ENCODE measurements around the gene CTBP1.
"Not testable (repeated sequence)": the region's sequence is repeated elsewhere in the genome, so short reads cannot be mapped to it uniquely, and the experiment has no call there.

CTBP1 gene

DNA sequence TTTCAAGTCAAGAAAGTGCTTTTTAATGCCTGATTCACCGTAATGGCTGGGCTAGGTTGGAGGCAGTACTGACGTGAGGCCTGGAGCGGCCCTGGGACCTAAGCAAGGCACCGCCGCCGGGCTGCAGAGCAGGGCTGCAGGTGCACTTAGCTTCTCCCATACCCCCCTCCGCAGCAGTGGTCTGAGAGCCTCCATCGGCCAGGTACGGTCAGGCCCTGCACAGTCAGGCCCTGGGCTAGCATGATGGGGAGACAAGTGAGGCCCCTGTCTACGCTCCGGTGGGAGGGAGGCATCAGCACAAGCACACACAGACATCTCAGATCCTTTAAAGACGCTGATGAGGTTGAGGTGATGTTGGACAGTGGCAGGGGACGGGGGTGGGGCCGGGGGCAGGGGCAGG lies 45.5 kb upstream of the CTBP1 start:
- H3K27me3 ChIP-seq (ENCODE audit: control insufficient read depth in 3 of 3, insufficient read depth in 3 of 3, low read depth in 1 of 3, low read length in 3 of 3) = no peaks in the 10 kb centered on the region
- H3K4me3 ChIP-seq (ENCODE audit: low read length in 2 of 2) = no peak overlapping the region
- H3K4me2 ChIP-seq (ENCODE audit: insufficient read depth, low read length, poor library complexity, severe bottlenecking) = no peak overlapping the region
- H2BK12ac ChIP-seq (ENCODE audit: low read length) = no peak overlapping the region
- no peak overlapping the region for H3K9ac ChIP-seq (ENCODE audit: low read depth, low read length, poor library complexity)
- H3K18ac ChIP-seq (ENCODE audit: low read length) = no peak overlapping the region
- no peak overlapping the region for H3K4ac ChIP-seq (ENCODE audit: low read length)
- H3K14ac ChIP-seq (ENCODE audit: low read length) = no peak overlapping the region
- H2BK15ac ChIP-seq (ENCODE audit: low read length) = no peak overlapping the region
- H2BK5ac ChIP-seq (ENCODE audit: low read length) = no peak overlapping the region
- H3K9me3 ChIP-seq (replicated peaks in 1 of 2; ENCODE audit: control insufficient read depth in 2 of 2, insufficient read depth in 1 of 2, low read depth in 1 of 2, low read length in 2 of 2) = no peaks in the 10 kb centered on the region
- no peak overlapping the region for H2AFZ ChIP-seq (ENCODE audit: low read length)
- no peak for DNase-seq (ENCODE audit: low spot score)
- no peak overlapping the region for H2BK120ac ChIP-seq (ENCODE audit: low read depth, low read length)
- H2AK5ac ChIP-seq (ENCODE audit: low read depth, low read length) = no peak overlapping the region
- H3K27ac ChIP-seq (replicated peaks; ENCODE audit: low read length) = no peak overlapping the region
- H3K79me1 ChIP-seq (ENCODE audit: low read depth, low read length) = peaks cover 38% of the 10 kb centered on the region
- no peak overlapping the region for H3K23ac ChIP-seq (ENCODE audit: low read depth, low read length, poor library complexity)
- H4K8ac ChIP-seq (ENCODE audit: low read depth, low read length) = peak overlapping the region; percentile 23
- H3K36me3 ChIP-seq (replicated peaks in 1 of 2; ENCODE audit: control insufficient read depth in 2 of 2, insufficient read depth in 2 of 2, low read length in 2 of 2) = peaks cover 7 to 38% of the 10 kb centered on the region in 2 donors
- no CpG with 5 or more reads among the region's 14 CpGs for WGBS, 2 donors (ENCODE audit: extremely low coverage in 2 of 2, insufficient read length in 2 of 2, insufficient replicate concordance in 1 of 2)
- H4K91ac ChIP-seq (ENCODE audit: low read depth, low read length, poor library complexity) = no peak overlapping the region
- peaks cover 7 to 15% of the 10 kb centered on the region in 2 donors for H3K4me1 ChIP-seq (ENCODE audit: control insufficient read depth in 2 of 2, insufficient read depth in 1 of 2, low read depth in 1 of 2, low read length in 2 of 2)

DNA sequence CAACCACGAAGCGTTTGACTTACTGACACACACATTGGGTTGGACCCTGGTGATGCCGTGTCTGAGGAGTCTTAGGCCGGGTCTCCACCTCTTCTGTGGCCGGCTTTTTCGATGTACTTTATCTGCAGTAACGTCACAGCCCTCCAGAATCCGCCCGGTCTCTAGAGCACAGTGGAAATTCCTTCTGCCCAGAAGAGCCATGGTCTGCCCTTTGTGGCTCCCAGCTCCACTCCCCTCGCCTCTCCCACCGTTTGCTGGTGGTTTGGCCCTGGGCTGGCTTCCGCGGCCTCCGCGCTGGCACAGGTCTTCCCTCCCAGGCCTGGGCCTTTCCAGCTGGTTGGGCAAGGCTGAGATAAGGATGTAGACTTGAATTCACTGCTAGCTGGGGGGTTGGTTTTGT lies 45.1 kb upstream of the CTBP1 start:
- no peak overlapping the region for H2BK5ac ChIP-seq (ENCODE audit: low read length)
- peaks cover 7 to 15% of the 10 kb centered on the region in 2 donors for H3K4me1 ChIP-seq (ENCODE audit: control insufficient read depth in 2 of 2, insufficient read depth in 1 of 2, low read depth in 1 of 2, low read length in 2 of 2)
- H4K8ac ChIP-seq (ENCODE audit: low read depth, low read length) = no peak overlapping the region
- H3K14ac ChIP-seq (ENCODE audit: low read length) = no peak overlapping the region
- no peak for DNase-seq (ENCODE audit: low spot score)
- no peak overlapping the region for H3K18ac ChIP-seq (ENCODE audit: low read length)
- H3K27me3 ChIP-seq (ENCODE audit: control insufficient read depth in 3 of 3, insufficient read depth in 3 of 3, low read depth in 1 of 3, low read length in 3 of 3) = no peaks in the 10 kb centered on the region
- H2AFZ ChIP-seq (ENCODE audit: low read length) = no peak overlapping the region
- no peaks in the 10 kb centered on the region for H3K9me3 ChIP-seq (replicated peaks in 1 of 2; ENCODE audit: control insufficient read depth in 2 of 2, insufficient read depth in 1 of 2, low read depth in 1 of 2, low read length in 2 of 2)
- H3K23ac ChIP-seq (ENCODE audit: low read depth, low read length, poor library complexity) = no peak overlapping the region
- H3K4me3 ChIP-seq (ENCODE audit: low read length in 2 of 2) = no peak overlapping the region
- H3K4ac ChIP-seq (ENCODE audit: low read length) = no peak overlapping the region
- H4K91ac ChIP-seq (ENCODE audit: low read depth, low read length, poor library complexity) = no peak overlapping the region
- no peak overlapping the region for H3K4me2 ChIP-seq (ENCODE audit: insufficient read depth, low read length, poor library complexity, severe bottlenecking)
- H3K9ac ChIP-seq (ENCODE audit: low read depth, low read length, poor library complexity) = no peak overlapping the region
- H2BK12ac ChIP-seq (ENCODE audit: low read length) = no peak overlapping the region
- no peak overlapping the region for H2AK5ac ChIP-seq (ENCODE audit: low read depth, low read length)
- no peak overlapping the region for H3K27ac ChIP-seq (replicated peaks; ENCODE audit: low read length)
- peaks cover 4 to 33% of the 10 kb centered on the region in 2 donors for H3K36me3 ChIP-seq (replicated peaks in 1 of 2; ENCODE audit: control insufficient read depth in 2 of 2, insufficient read depth in 2 of 2, low read length in 2 of 2)
- no CpG with 5 or more reads among the region's 15 CpGs for WGBS, 2 donors (ENCODE audit: extremely low coverage in 2 of 2, insufficient read length in 2 of 2, insufficient replicate concordance in 1 of 2)
- H2BK120ac ChIP-seq (ENCODE audit: low read depth, low read length) = no peak overlapping the region
- peaks cover 34% of the 10 kb centered on the region for H3K79me1 ChIP-seq (ENCODE audit: low read depth, low read length)
- no peak overlapping the region for H2BK15ac ChIP-seq (ENCODE audit: low read length)

DNA sequence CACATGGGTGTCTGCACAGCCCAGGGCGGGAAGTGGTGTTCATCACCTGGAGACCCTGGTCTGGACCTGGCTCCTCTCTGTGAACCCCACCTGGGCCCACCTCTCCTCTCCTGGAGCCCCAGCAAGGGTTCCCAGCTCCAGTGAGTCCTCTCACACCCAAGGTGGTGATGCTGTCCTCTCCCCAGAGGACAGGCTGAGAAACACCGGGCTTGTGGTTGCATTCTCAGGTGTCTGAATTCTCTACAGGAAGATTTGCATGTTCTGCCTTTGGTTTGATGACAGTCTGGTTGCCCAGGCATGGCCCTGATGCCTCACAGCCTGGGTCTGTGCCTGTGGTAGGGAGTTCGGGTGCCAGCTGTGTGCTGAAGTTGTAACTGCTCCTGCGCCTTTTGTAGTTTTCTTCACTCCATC lies 44.6 kb upstream of the CTBP1 start:
- H3K4me2 ChIP-seq (ENCODE audit: insufficient read depth, low read length, poor library complexity, severe bottlenecking) = no peak overlapping the region
- no peak overlapping the region for H2BK12ac ChIP-seq (ENCODE audit: low read length)
- H3K18ac ChIP-seq (ENCODE audit: low read length) = no peak overlapping the region
- H3K27ac ChIP-seq (replicated peaks; ENCODE audit: low read length) = no peak overlapping the region
- no peak overlapping the region for H3K4ac ChIP-seq (ENCODE audit: low read length)
- no peak overlapping the region for H4K91ac ChIP-seq (ENCODE audit: low read depth, low read length, poor library complexity)
- H2AK5ac ChIP-seq (ENCODE audit: low read depth, low read length) = no peak overlapping the region
- H3K27me3 ChIP-seq (ENCODE audit: control insufficient read depth in 3 of 3, insufficient read depth in 3 of 3, low read depth in 1 of 3, low read length in 3 of 3) = no peaks in the 10 kb centered on the region
- no peak overlapping the region for H3K14ac ChIP-seq (ENCODE audit: low read length)
- H4K8ac ChIP-seq (ENCODE audit: low read depth, low read length) = no peak overlapping the region
- no peak overlapping the region for H3K23ac ChIP-seq (ENCODE audit: low read depth, low read length, poor library complexity)
- no peak overlapping the region for H2BK120ac ChIP-seq (ENCODE audit: low read depth, low read length)
- no peaks in the 10 kb centered on the region for H3K9me3 ChIP-seq (replicated peaks in 1 of 2; ENCODE audit: control insufficient read depth in 2 of 2, insufficient read depth in 1 of 2, low read depth in 1 of 2, low read length in 2 of 2)
- no peak for DNase-seq (ENCODE audit: low spot score)
- peaks cover 32% of the 10 kb centered on the region for H3K79me1 ChIP-seq (ENCODE audit: low read depth, low read length)
- H2BK5ac ChIP-seq (ENCODE audit: low read length) = no peak overlapping the region
- H3K9ac ChIP-seq (ENCODE audit: low read depth, low read length, poor library complexity) = no peak overlapping the region
- H3K36me3 ChIP-seq (replicated peaks in 1 of 2; ENCODE audit: control insufficient read depth in 2 of 2, insufficient read depth in 2 of 2, low read length in 2 of 2) = peaks cover 4 to 29% of the 10 kb centered on the region in 2 donors
- H3K4me1 ChIP-seq (ENCODE audit: control insufficient read depth in 2 of 2, insufficient read depth in 1 of 2, low read depth in 1 of 2, low read length in 2 of 2) = peaks cover 12 to 15% of the 10 kb centered on the region in 2 donors
- no CpG with 5 or more reads among the region's 4 CpGs for WGBS, 2 donors (ENCODE audit: extremely low coverage in 2 of 2, insufficient read length in 2 of 2, insufficient replicate concordance in 1 of 2)
- no peak overlapping the region for H2AFZ ChIP-seq (ENCODE audit: low read length)
- H2BK15ac ChIP-seq (ENCODE audit: low read length) = no peak overlapping the region
- H3K4me3 ChIP-seq (ENCODE audit: low read length in 2 of 2) = no peak overlapping the region

DNA sequence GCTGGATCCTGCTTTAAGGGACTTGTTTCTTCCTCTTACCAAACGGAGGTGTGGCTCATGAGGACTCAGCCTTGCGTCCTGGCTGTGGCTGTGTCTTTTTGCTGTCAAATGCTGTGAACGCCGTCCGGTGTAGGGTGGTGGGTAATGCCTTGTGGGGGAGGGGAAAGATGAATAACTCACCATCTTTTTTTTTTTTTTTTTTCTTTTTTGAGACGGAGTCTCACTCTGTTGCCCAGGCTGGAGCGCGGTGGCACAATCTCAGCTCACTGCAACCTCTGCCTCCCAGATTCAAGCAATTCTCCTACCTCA lies 43.7 kb upstream of the CTBP1 start:
- peaks cover 27% of the 10 kb centered on the region for H3K79me1 ChIP-seq (ENCODE audit: low read depth, low read length)
- DNase-seq (ENCODE audit: low spot score); H2AFZ ChIP-seq (ENCODE audit: low read length); H2BK15ac ChIP-seq (ENCODE audit: low read length); H3K9ac ChIP-seq (ENCODE audit: low read depth, low read length, poor library complexity); H3K18ac ChIP-seq (ENCODE audit: low read length); H2BK120ac ChIP-seq (ENCODE audit: low read depth, low read length); H3K14ac ChIP-seq (ENCODE audit: low read length); H3K27me3 ChIP-seq (ENCODE audit: control insufficient read depth in 3 of 3, insufficient read depth in 3 of 3, low read depth in 1 of 3, low read length in 3 of 3); H3K4ac ChIP-seq (ENCODE audit: low read length); H3K27ac ChIP-seq (replicated peaks; ENCODE audit: low read length); H4K91ac ChIP-seq (ENCODE audit: low read depth, low read length, poor library complexity); H3K4me2 ChIP-seq (ENCODE audit: insufficient read depth, low read length, poor library complexity, severe bottlenecking); H2AK5ac ChIP-seq (ENCODE audit: low read depth, low read length); H3K9me3 ChIP-seq (replicated peaks in 1 of 2; ENCODE audit: control insufficient read depth in 2 of 2, insufficient read depth in 1 of 2, low read depth in 1 of 2, low read length in 2 of 2); H2BK12ac ChIP-seq (ENCODE audit: low read length); H2BK5ac ChIP-seq (ENCODE audit: low read length); H3K23ac ChIP-seq (ENCODE audit: low read depth, low read length, poor library complexity); H4K8ac ChIP-seq (ENCODE audit: low read depth, low read length): not testable (repeated sequence)
- peaks cover 12 to 15% of the 10 kb centered on the region in 2 donors for H3K4me1 ChIP-seq (ENCODE audit: control insufficient read depth in 2 of 2, insufficient read depth in 1 of 2, low read depth in 1 of 2, low read length in 2 of 2)
- WGBS, 2 donors (ENCODE audit: extremely low coverage in 2 of 2, insufficient read length in 2 of 2, insufficient replicate concordance in 1 of 2) = no CpG with 5 or more reads among the region's 8 CpGs
- peaks cover 4 to 20% of the 10 kb centered on the region in 2 donors for H3K36me3 ChIP-seq (replicated peaks in 1 of 2; ENCODE audit: control insufficient read depth in 2 of 2, insufficient read depth in 2 of 2, low read length in 2 of 2)
- H3K4me3 ChIP-seq (ENCODE audit: low read length in 2 of 2) = peak overlapping the region in 1 of 2 donors; percentile 13

Data from neuronal stem cell (in vitro differentiated cells).